ENCODE results near the gene ADM2.
A peak's percentile ranks its signal among the peaks of the same experiment; 100 is the strongest.

Gene ADM2

DNA sequence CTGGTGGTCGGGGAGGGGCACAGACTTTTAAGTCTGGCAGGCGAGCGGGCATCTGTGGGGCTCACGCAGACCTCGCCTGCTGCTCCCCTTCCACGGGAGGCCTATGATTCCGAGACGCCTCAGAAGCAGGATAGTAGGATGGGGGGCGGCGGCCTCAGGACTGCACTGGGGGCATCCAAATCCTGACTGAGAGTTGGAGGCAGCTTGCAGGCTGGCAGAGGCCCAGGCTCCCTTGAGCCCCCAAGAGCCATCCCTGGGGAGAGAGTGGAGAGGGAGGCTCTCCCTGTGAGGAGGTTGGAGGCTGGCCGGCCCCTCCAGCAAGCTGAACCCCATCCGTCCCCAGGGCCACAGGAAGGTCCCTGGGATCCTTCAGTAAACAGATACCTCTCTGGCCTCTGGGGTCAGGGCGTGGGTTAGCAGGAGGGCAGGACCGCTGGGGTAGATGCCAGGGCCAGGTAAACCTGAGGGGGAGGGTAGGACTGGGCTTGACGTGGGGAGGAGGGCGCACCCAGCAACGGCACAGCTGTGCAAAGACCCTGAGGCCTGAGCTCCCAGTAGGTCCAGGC is 39.8 kb upstream of the ADM2 start:
- no peak for DNase-seq (ENCODE audit: extremely low read depth, low read depth)
- no peak overlapping the region for H3K4me3 ChIP-seq (replicated peaks; ENCODE audit: low read depth, low read length)
- TF ChIP-seq, protein P1, sequence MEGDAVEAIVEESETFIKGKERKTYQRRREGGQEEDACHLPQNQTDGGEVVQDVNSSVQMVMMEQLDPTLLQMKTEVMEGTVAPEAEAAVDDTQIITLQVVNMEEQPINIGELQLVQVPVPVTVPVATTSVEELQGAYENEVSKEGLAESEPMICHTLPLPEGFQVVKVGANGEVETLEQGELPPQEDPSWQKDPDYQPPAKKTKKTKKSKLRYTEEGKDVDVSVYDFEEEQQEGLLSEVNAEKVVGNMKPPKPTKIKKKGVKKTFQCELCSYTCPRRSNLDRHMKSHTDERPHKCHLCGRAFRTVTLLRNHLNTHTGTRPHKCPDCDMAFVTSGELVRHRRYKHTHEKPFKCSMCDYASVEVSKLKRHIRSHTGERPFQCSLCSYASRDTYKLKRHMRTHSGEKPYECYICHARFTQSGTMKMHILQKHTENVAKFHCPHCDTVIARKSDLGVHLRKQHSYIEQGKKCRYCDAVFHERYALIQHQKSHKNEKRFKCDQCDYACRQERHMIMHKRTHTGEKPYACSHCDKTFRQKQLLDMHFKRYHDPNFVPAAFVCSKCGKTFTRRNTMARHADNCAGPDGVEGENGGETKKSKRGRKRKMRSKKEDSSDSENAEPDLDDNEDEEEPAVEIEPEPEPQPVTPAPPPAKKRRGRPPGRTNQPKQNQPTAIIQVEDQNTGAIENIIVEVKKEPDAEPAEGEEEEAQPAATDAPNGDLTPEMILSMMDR (IDR thresholded peaks at IDR 0.05; ENCODE audit: low read depth, low read length, missing control alignments), result no peak

DNA sequence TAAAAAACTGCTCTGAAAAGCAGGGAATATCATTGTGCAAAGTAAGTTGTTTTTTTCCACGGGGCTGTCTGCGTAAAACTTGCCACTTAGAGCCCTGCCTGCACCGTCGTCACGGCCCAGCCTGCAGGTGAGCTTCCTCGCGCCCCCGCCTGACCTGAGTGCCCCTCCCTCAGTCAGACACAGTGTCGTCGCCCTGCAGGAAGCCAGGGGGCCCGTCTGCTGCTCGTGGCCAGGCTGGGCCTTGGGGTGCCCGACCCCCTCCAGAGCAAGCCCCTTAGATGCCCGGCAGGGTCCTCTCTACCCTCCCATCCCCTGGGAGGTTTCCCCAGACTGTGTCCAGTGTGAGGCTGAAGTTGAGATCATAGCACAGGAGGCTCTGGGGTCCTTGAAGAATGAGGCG is 38.1 kb upstream of the ADM2 start:
- no peak for DNase-seq (ENCODE audit: extremely low read depth, low read depth)
- no peak overlapping the region for H3K4me3 ChIP-seq (replicated peaks; ENCODE audit: low read depth, low read length)
- TF ChIP-seq, protein P1 (IDR thresholded peaks at IDR 0.05; ENCODE audit: low read depth, low read length, missing control alignments), result no peak

DNA sequence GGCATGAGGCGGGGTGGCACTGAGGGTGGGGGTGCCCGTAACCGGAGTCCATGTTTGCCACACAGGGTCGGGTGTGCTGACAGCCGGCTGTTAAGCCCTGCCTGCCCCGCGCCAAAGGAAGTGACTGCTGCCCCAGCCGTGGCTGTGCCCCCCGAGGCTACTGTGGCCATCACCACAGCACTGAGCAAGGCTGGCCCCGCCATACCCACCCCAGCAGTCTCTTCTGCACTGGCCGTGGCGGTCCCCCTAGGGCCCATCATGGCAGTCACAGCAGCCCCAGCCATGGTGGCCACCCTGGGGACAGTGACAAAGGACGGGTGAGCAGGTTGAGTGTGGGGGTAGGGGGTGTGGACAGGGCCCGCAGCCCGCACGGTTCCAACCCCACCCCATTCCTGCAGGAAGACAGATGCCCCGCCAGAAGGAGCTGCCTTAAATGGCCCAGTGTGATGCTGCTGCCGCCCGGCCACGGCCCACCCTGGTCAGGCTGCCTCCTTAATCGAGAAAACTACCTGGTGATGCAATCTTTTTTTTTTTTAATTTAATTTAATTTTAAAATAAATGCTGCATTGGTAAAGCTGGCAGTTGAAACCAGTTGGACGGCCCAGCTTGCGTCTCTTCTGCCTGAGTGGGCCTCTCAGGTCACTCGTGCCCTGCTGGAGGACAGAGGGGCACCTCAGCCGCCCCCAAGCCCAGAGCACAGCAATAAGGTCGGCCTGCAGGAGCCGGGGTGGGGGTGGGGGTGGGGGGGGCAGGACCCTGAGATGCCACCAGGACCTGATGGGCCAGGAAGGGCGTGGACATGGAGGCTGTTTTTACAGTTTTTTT is 37.3 kb upstream of the ADM2 start:
- H3K4me3 ChIP-seq (replicated peaks; ENCODE audit: low read depth, low read length), result no peak overlapping the region
- no peak for DNase-seq (ENCODE audit: extremely low read depth, low read depth)
- TF ChIP-seq, protein P1 (IDR thresholded peaks at IDR 0.05; ENCODE audit: low read depth, low read length, missing control alignments), result no peak

DNA sequence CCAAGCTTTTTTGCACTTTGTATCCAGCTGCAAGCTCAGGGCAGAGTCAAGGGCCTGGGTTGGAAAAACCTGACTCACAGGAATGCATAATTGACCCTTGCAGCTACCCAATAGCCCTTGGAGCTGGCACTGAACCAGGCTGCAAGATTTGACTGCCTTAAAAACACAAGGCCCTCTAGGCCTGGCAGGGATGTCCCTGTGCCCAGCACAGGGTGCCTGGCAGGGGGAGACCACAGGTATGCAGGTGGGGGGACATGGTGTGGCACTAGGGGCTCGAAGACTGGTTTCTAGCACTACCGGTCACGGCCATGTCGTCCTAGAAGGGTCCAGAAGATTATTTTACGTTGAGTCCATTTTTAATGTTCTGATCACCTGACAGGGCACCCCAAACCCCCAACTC is 36.7 kb upstream of the ADM2 start:
- TF ChIP-seq, protein P1 (IDR thresholded peaks at IDR 0.05; ENCODE audit: low read depth, low read length, missing control alignments), result no peak
- DNase-seq (ENCODE audit: extremely low read depth, low read depth), result peak; percentile 44
- H3K4me3 ChIP-seq (replicated peaks; ENCODE audit: low read depth, low read length), result no peak overlapping the region

DNA sequence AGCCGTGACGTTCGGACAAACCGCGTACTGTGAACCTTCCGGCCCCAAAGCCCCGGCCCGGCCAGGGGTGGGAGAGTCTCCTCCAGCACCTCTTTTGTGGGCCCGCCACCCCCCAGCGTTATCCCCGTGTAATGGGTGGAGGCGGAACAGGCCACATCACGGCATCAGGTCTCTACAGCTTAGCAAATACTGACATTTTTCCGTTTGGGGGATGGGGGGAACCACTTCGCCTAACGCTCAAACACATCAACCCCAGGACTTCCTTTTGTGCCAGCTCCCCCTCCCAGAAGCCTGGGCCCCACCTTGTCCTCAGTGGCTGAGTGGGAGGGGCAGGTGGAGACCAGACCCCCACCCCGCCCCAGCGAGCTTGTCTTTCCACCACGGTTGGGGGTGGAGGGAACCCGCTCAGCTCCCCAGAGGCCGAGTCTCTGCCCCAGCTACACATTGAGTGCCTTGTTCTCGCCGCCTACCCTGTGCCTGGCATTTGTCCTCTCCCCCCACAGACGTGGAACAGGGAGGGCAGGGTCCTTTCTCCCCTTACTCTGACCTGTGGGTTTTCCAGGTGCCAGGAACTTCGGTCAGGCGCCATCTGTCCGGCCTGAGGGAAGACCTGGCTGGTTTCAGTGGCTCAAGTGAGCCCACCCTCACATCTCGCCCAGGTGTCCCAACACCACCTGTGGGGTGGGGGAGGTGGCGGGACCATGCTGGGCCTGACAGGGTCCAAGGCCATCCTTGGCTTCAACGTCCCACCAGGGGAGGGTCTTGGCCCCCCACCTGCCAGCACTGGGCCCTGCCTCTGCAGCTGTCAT is 36.1 kb upstream of the ADM2 start:
- H3K4me3 ChIP-seq (replicated peaks; ENCODE audit: low read depth, low read length), result no peak overlapping the region
- no peak for DNase-seq (ENCODE audit: extremely low read depth, low read depth)
- TF ChIP-seq, protein P1 (IDR thresholded peaks at IDR 0.05; ENCODE audit: low read depth, low read length, missing control alignments), result no peak

DNA sequence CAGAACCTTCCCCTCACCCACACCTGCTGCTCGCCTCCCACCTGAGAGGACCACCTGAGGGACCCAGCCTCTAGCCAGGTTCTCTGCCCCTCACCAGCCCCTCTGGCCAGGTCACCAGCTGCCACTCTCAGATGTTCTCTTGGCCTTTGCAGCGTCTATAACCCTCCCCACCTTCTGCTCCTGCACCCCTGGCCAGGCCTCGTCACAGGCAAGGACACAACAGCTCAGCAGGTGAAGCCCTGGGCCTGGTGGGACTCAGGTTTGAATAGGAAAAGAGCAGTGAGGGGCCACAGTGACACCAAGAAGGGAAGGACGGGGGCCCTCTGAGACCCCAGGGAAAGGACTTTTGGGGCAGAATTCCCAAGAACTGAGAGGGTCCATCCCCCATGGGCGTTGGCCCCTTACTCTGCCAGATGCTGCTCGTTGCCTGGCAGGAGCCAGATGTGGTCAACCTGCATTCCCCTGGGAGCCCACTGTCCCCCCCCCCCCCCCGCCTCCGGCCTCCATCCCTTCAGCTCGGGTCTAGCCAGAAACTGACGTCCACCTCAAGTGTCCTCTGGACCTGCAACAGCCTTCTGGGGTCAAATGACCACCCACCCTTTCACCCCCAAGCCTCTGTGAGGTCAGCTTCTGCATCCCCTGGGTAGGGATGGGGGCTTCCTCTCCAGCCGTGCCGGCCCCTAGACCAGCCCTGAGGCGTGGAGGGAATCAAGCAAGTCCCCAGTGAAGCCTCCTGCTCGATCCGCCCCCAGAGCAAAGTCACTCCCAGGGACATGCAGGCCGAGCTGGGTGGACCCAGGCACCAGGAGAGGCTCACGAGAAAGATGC is 35.2 kb upstream of the ADM2 start:
- TF ChIP-seq, protein P1 (IDR thresholded peaks at IDR 0.05; ENCODE audit: low read depth, low read length, missing control alignments), result no peak
- DNase-seq (ENCODE audit: extremely low read depth, low read depth), result no peak
- H3K4me3 ChIP-seq (replicated peaks; ENCODE audit: low read depth, low read length), result no peak overlapping the region
